Dermis microvascular lymphatic vessel endothelial cell (primary cell): ENCODE data around the gene CFAP52. TPM values are rescaled to one million over a fixed set of nuclear protein-coding genes. Genes with fewer than 3 reads are reported as not detected.
"Not testable (repeated sequence)": the region's sequence is repeated elsewhere in the genome, so short reads cannot be mapped to it uniquely, and the experiment has no call there.

ENCODE experiments used
- DNase-seq, 2 donors: peaks; one replicate each; pipeline versions ENCODE4 v3.0.0 to v3.0.0-alpha.2; 2010; ENCODE audit warnings: low read depth in 2 of 2
- total RNA-seq: library from RNA; depleted of rRNA; stranded (reverse); fragments of >200 nt; gene quantifications from 2 replicates; pipeline ENCODE4 v1.2.1, GENCODE V29; 2014

The CFAP52 gene, protein sequence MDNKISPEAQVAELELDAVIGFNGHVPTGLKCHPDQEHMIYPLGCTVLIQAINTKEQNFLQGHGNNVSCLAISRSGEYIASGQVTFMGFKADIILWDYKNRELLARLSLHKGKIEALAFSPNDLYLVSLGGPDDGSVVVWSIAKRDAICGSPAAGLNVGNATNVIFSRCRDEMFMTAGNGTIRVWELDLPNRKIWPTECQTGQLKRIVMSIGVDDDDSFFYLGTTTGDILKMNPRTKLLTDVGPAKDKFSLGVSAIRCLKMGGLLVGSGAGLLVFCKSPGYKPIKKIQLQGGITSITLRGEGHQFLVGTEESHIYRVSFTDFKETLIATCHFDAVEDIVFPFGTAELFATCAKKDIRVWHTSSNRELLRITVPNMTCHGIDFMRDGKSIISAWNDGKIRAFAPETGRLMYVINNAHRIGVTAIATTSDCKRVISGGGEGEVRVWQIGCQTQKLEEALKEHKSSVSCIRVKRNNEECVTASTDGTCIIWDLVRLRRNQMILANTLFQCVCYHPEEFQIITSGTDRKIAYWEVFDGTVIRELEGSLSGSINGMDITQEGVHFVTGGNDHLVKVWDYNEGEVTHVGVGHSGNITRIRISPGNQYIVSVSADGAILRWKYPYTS
- not detected in 2 replicates for total RNA-seq

DNA sequence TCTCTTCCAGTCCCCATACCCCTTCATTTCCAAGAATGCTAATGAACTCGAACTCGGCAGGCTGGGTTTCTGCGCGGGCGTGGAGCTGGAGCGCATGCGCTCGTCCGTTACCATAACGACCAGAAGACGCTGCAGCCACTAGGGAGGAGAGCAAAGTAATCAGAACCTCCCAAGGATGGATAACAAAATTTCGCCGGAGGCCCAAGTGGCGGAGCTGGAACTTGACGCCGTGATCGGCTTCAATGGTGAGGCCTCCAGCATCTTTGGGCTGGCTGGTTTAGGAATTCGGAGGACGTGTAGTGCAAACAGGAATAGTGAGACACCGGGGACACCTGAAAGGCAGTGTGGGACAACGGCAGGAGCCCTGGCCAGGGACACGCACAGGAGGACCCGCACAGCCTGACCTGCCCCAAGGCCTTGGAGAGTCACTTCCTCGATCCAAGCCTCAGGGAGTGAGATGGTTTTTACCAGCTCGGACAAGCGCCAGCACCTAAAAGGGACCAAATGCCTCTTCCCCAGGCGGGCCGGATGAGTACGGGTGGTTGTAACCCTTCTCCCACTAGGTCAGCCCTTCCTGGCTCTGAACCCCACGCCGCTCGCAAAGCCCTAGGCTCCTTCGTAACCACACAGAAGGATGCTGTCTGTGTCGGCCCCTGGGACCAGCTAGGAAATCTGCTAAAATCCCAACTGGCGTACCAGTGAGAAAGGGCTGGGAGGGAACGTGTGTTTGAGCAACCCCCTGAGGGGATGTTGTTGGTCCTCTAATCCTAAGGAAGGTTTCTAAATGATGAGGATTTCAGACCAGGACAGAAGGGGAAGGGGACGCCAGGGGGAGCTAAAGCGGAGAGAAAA, at the start of gene CFAP52:
Gene CFAP52, plus strand, starts transcription at position 122 of the 852 bp plus-strand sequence. Its CDS starts 54 bp downstream, at position 176.
- DNase-seq: peak; percentile 25 to 68

DNA sequence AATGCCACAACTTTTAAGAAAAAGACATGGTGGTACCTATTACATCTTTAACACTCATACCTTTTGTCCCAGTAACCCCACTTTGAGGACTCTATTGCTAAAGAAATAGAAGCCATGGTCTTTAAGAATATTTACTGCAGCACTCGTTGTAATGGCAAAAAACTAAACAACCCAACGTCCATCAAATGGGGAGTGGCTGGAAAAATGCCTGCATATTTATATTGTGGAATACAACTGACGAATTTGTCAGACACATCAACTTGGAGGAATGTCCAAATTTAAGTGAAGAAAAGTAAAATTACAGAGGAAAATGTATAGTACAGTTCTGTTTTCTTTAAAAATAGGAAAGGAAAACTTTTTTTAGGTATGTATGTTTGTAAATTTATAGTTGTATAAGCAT, 48.7 kb upstream of the CFAP52 start:
- no peak for DNase-seq

DNA sequence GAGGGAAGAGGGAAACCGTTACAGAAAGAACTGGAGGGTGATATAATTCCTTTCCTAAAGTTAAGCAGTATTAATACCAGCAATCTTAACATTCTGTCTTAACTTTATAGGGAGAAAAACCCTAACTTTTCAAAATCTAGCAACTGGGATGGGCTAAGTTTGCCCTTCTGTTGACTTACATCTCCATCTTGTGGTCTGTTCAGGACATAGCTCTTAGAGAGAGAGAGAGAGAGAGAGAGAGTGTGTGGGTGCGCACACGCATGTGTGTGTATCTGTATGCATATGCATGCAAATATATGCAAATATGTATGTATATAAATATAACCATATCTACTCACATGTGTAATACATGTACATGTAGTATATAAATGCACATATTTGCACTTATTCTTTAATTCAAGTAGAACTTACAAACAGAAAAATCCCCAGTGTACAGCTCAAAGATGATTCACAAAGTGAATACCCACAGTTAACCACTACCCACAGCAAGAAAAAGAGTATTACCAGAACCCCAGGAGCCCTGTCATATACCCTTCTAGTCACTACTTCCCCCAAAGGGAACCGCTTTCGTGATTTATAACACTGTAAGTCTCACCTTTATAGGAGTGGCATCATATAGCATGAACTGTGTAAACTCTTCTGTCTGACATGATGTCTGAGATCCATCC, 47.3 kb upstream of the CFAP52 start:
- peak; percentile 18 to 55 for DNase-seq

DNA sequence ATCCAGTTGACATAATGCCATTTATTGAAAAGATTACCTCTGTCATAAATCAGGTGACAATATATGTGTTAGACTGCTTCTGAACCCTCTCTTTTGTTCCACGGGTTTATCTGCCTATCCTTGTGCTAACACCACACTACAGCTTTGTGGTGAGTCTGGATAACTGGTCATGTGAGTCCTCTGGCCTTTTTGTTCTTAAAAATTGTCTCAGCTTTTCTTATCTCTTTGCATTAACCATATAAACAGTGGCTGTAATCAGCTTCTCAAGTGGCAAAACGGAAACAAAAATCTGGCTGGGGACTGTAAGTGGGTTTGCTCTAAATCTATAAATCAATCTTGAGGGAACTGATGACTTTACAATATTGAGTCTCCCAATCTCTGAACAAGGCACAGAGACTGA, 45.4 kb upstream of the CFAP52 start:
- DNase-seq: no peak

DNA sequence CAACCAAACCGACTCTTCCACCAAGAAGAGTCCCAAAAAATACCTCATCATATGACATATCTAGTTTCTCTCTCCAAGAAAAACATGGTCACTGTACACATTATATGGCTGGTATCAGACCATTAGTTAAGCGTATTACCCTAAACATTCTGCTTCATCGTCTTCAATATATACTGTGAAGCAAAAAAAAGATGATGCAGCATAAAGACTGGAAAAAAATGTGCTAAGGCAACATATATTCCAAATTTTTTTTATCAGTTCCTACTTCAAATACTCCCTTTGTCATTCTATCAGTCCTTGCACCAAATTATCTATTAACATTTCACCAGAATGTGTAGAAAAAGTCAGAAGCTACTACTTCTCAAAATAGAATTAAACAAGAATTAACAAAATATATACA, 43.7 kb upstream of the CFAP52 start:
- no peak for DNase-seq

DNA sequence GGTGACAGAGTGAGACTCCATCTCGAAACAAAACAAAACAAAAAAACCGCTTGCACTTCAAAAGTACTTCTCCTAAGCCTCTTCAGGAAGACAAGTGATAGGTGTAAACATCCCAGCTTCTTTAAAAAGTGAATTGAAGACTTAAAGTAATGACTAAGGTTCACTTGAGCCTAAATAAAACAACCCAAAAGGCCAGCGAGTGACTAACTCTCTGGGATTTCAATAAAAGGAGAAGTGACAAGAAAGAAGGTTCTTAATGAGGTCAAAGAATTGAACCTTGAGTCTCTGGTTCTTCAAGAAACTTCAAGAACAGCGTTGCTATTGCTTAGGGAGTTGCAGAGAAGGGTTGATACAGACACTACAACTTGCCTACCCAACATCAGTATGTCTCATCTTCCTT, 43.0 kb upstream of the CFAP52 start:
- DNase-seq: no peak

DNA sequence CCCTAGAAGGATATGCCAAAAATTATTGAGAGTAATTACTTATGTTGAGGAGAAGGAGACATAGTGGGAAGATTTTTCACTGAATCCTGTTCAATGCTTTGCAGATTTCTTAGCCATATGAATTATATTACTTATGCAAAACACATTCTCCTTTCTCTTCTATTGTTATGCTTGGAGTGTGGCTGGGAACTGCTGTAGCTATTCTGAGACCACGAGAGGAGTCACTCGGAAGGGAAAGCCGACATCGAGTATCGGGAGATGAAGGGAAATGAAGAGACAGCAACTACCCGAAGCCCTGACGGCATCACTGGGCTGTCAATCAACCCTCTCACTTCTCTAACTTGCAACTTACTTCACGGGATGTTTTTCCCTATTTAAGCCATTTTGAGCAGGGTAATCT, 40.4 kb upstream of the CFAP52 start:
- no peak for DNase-seq

DNA sequence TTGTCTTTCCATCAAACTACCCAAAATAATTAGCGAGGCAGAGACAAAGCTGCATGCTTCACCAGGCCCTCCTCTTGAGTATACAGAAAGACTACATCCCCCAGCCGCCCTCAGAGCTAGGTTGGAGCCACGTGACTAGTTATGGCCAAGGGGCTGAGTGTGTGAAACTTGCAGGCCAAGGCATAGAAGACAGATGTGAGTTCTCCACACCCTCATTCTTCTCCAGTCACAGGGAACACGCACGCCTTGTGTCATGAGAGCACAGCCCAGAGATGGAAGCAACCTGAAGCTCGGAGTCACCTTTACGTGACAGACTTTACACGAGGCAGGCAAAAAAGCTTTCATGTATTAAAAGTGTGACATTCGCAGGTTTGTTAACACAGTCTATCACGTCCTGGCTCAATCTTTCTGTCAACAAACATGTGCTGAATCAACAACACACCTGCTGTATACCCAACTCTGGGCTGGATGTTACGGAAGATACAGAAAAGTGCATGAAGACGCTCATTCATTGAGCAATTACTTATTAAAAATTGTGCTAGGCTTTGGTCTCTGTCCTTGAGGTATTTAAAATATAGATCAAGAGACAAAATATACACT, 39.2 kb upstream of the CFAP52 start:
- DNase-seq: no peak

DNA sequence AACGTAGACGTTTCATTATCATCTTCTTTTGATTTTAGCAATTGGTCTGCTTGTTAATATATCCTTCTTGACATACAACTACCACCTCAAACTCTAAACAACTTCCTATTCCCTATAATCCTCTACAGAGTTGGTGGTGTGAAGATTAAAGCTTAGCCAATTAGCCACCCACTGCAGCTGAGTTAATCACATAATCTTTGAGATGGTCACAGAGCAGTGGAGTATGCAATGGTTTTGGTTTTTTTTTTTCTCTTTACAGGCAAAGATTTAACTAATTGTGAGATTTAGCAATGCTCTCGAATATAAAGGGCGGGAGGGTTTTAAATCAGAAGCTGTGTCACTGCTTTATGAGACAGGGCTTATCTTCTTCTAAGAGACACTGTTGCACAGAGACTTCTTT, 37.8 kb upstream of the CFAP52 start:
- no peak for DNase-seq

DNA sequence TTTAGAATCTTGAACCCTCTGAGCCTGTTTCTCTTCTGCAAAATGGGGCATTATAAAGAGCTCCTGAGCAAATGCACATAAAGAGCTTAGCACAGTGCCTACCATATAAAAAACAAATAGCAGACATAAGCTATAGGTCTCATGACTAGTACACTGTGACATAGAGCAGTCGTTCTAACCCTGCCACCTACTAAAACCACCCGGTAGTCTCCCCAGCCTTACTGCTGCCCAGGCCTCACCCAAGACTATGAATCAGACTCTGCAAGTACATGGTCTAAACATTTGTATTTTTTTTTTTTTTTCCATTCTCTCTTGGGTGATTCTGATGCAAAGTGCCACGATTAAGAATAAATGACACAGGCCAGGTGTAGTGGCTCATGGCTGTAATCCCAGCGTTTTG, 34.7 kb upstream of the CFAP52 start:
- no peak for DNase-seq

DNA sequence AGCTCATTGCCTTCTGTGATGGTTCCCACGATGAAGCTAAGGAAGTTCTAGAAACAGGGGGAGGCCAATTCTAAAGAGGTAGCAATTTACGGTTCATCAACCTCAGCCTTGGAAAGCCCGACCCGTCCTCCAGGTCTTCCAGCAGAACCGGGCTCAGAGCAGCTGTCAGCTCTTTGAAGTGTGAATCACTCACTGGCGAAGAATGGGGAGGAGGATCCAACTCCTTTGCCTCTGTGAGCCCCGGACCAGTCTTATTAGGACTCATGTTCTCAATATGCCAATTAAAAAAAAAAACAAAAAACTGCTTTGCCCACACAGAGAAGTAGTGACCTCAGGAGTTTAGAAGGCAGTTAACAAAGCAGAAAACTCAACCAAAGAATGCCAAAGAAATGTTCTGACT, 32.2 kb upstream of the CFAP52 start:
- DNase-seq: no peak

DNA sequence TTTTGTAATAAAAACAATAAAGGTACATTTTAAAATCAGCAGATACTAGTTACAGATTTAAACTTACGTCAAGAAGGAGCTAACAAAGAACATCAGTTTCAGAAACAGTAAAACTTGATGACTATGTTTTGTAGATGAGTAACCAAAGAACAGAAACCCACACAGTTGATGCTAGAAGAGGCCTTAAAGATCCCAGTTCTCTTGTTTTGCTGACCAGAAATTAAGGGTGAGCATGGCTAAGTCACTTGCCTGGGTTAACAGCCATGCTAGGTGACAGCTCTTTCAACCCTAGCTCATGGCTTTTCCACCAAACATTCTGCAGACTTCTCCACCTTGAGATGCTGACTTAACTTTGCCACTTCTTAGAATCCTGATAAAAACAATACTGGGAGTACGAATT, 27.2 kb upstream of the CFAP52 start:
- no peak for DNase-seq

DNA sequence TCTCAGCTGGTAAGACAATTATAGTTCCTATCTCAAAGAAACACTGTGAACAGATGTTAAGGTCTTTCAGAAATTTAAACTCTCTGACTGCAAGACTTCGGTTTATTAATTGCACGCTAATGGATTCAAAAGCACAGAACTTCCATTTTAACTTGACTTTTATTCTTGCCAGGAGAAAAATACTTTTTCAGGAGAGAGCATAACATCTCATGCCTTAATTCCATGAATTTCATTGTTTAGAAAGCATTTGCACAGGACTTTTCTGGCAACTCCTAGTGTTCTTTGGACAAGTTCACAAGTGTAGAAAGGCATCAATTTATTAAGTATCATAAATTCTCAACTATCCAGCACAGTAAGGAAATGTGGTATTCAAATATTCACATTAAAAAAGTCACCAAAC, 23.3 kb upstream of the CFAP52 start:
- no peak for DNase-seq

DNA sequence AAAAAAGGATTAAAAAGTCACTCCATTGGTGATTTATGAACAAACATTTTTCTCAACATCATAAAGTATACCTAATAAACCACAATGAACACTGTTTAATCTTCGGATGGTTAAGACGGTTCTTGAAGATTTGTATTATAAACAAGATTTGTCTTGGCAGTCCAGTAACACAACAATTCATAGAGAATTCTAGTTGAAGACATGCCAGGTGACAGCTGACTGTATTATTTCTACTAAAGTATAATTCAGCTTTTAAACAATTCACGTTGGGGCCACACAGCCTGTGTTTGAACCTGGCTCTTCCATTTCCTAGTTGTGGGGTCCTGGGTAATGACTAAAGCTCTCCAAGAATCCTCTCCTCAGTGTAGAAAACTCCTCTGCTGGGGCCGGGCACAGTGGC, 22.8 kb upstream of the CFAP52 start:
- no peak for DNase-seq

DNA sequence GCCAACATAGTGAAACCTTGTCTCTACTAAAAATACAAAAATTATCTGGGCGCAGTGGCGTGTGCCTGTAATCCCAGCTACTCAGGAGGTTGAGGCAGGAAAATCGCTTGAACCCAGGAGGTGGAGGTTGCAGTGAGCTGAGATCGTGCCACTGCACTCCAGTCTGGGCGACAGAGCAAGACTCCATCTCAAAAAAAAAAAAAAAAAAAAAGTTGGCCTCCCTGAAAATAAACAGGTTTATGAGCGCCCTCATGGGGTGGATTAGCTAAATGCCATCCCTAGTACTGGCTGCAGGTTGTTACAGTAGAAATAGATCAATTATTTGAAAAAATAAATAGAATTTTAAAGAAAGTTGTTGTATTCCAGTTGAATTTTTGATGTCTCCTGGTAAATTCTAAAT, 21.7 kb upstream of the CFAP52 start:
- peak; percentile 36 to 57 for DNase-seq

DNA sequence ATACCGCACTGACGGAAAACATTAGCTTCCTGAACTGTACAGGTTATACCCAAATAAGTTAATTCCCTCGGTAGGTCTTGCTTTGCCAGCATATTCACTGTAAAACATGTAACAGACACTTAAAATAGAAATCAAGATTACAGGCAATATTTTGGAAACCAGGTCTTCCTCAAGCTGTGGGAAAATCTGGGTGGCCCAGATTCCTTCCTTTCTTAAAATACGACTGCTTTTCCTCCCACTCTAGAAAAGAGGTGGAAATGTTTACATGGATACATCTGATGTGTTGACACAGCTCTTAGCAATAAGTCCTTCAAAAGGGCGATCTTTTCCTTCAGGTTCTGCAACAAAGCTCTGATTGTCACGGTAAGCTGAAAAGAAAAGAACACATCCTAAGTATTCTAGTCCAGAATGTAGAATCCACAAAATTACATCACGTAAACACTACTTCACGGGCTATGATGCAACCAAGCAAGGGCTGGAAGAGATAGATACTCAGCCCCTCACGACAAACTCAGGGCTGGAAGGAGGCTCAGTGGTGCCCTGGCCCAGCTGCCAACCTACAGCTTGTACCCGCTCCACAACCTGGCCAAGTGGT, 19.2 kb upstream of the CFAP52 start:
- no peak for DNase-seq

DNA sequence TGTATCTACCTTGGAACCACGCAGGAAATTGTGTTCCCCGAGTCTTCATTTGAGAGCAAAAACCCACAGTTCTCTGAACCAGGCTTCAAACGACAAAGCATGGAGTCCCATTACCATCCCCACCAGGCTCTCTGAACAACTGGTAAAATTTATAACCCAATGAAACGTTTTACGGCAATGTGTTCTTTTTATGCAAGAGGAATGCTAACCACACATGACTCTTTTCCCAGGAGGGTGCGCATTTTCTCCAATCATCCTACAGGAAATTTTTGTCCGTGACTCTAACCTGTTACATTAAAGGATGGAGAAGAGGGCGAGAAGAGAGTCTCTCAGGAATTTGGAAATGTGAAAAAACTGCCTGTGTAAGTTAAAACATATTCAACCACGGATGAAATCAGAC, 18.6 kb upstream of the CFAP52 start:
- no peak for DNase-seq

DNA sequence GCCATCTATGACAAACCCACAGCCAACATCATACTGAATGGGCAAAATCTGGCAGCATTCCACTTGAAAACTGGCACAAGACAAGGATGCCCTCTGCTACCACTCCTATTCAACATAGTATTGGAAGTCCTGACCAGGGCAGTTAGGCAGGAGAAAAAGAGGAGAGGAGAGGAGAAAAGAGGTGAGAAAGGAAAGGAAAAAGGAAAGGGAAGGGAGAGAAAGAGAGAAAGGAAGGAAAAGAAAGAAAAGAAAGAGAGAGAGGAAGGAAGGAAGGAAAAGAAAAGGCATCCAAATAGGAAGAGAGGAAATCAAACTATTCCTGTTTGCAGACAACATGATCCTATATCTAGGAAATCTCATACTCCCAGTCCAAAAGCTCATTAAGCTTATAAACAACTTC, 12.3 kb upstream of the CFAP52 start:
- DNase-seq: no peak

DNA sequence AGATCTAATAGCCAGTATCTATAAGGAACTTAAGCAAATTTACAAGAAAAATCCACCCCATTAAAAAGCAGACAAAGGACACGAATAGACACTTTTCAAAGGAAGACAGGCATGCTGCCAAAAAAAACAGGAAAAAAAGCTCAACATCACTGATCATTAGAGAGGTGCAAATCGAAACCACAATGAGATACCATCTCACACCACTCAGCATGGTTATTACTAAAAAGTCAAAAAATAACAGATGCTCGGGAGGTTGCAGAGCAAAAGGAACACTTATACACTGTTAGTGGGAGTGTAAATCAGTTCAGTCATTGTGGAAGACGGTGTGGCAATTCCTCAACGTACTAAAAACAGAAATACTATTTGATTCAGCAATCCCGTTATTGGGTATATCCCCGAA, 10.4 kb upstream of the CFAP52 start:
- DNase-seq: peak; percentile 57 to 65

DNA sequence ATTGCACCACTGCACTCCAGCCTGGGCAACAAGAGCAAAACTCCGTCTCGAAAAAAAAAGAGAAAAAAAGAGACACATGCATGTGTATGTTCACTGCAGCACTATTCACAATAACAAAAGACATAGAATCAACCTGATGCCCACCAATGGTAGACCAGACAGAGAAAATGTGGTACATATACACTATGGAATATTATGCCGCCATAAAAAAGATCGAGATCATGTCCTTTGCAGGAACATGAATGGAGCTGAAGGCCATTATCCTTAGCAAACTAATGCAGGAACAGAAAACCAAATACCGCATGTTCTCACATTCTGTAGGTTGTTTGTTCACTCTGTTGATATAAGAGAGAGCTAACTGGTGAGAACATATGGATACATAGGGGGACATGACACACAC, 9.7 kb upstream of the CFAP52 start:
- DNase-seq: not testable (repeated sequence)

DNA sequence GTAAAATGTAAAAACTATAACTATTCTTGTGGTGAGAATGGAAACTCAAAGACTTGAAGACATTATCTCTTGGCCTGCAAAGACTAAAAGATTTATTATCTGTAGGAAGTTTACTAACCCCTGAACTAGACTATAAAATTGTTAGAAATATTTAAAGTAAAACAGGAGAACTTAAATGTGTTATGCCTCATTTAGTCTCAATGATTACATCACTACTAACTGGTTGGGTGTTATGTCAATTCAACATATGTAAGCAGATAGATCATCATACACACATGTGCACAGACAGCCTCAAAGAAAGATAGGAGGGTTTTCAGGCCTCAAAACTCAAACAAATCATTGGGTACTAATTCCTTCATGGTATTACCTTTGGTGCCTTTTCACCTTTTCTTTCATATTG, 8.4 kb upstream of the CFAP52 start:
- no peak for DNase-seq
